Measurements from ENCODE around the gene RGS11. TPM values are rescaled to one million over a fixed set of nuclear protein-coding genes. Genes with fewer than 3 reads are reported as not detected.

RGS11 gene
- total and polyA plus RNA-seq, 10 donors = 0.79 to 5.4 (median 2.2) TPM

GRCh38 chr16:281660-282255 lies 6.0 kb upstream of the RGS11 start:
- intact Hi-C loops (cut with DNase I; ENCODE audit: low total_unique reads) = no loop called here
- Histone ChIP-seq H3K27me3 (replicated peaks in 1 of 7) (peaks cover 4 to 67% (median 31%) of the 10 kb centered on the region in 7 donors), H3K27ac (no peak overlapping the region), H3K9me3 (peaks cover 0 to 8% (median 0%) of the 10 kb centered on the region in 8 donors), H3K4me3 (no peak overlapping the region), H3K4me1 (peaks cover 0 to 25% (median 14%) of the 10 kb centered on the region in 6 donors), H3K36me3 (peaks cover 0 to 12% (median 2%) of the 10 kb centered on the region in 6 donors)
- TF ChIP-seq POLR2AphosphoS5 (IDR thresholded peaks at IDR 0.05) (no peak), POLR2A (IDR thresholded peaks at IDR 0.05) (no peak), CTCF (IDR thresholded peaks at IDR 0.05 in 8 of 11, conservative IDR thresholded peaks at IDR 0.05 in 3 of 11) (no peak)
- 62 to 67% (median 65%) methylated on average over 10 to 25 of the region's 25 CpGs for whole genome bisulfite sequencing, 5 donors
- DNase-seq = no peak

GRCh38 chr16:280991-281659 lies 5.4 kb upstream of the RGS11 start:
- peak overlapping the region in 2 of 8 donors; percentile 10 to 56 for H3K4me3 ChIP-seq
- peaks cover 0 to 8% (median 0%) of the 10 kb centered on the region in 8 donors for H3K9me3 ChIP-seq
- intact Hi-C loops (cut with DNase I; ENCODE audit: low total_unique reads) = no loop called here
- H3K27ac ChIP-seq = no peak overlapping the region
- H3K36me3 ChIP-seq = peaks cover 0 to 6% (median 0%) of the 10 kb centered on the region in 6 donors
- H3K27me3 ChIP-seq (replicated peaks in 1 of 7) = peaks cover 4 to 73% (median 31%) of the 10 kb centered on the region in 7 donors
- peaks cover 0 to 29% (median 15%) of the 10 kb centered on the region in 6 donors for H3K4me1 ChIP-seq
- TF ChIP-seq POLR2AphosphoS5 (IDR thresholded peaks at IDR 0.05) (no peak), CTCF (IDR thresholded peaks at IDR 0.05 in 8 of 11, conservative IDR thresholded peaks at IDR 0.05 in 3 of 11) (no peak), POLR2A (IDR thresholded peaks at IDR 0.05) (no peak)
- no peak for DNase-seq
- WGBS, 5 donors = 38 to 51% (median 47%) methylated on average over 16 to 27 of the region's 27 CpGs

GRCh38 chr16:280552-280951 lies 4.8 kb upstream of the RGS11 start, which contains the start of gene ARHGDIG:
Gene ARHGDIG (plus strand): TSS chr16:280591. CDS start chr16:280681, 90 bp downstream.
- 0 to 2% (median 2%) methylated on average over 14 to 54 of the region's 54 CpGs for WGBS, 5 donors
- intact Hi-C loops (cut with DNase I; ENCODE audit: low total_unique reads) = no loop called here
- DNase-seq = no peak
- peaks cover 0 to 6% (median 0%) of the 10 kb centered on the region in 8 donors for H3K9me3 ChIP-seq
- H3K27ac ChIP-seq = no peak within 1 kb of the TSS
- peak within 1 kb of the TSS in 2 of 8 donors; percentile 10 to 56 for H3K4me3 ChIP-seq
- peaks cover 4 to 79% (median 31%) of the 10 kb centered on the region in 7 donors for H3K27me3 ChIP-seq (replicated peaks in 1 of 7)
- peaks cover 0 to 33% (median 15%) of the 10 kb centered on the region in 6 donors for H3K4me1 ChIP-seq
- H3K36me3 ChIP-seq = peaks cover 0 to 6% (median 0%) of the 10 kb centered on the region in 6 donors
- TF ChIP-seq POLR2A (IDR thresholded peaks at IDR 0.05) = no peak
- TF ChIP-seq CTCF (IDR thresholded peaks at IDR 0.05 in 8 of 11, conservative IDR thresholded peaks at IDR 0.05 in 3 of 11) = no peak
- TF ChIP-seq POLR2AphosphoS5 (IDR thresholded peaks at IDR 0.05) = no peak

GRCh38 chr16:280005-280460 lies 4.3 kb upstream of the RGS11 start:
- H3K4me3 ChIP-seq = peak overlapping the region in 1 of 8 donors; percentile 56
- H3K36me3 ChIP-seq = peaks cover 0 to 6% (median 0%) of the 10 kb centered on the region in 6 donors
- no peak for DNase-seq
- 9 to 46% (median 11%) methylated on average over 7 to 47 of the region's 47 CpGs for whole genome bisulfite sequencing, 5 donors
- H3K4me1 ChIP-seq = peaks cover 0 to 37% (median 19%) of the 10 kb centered on the region in 6 donors
- intact Hi-C loops (cut with DNase I; ENCODE audit: low total_unique reads) = no loop called here
- TF ChIP-seq POLR2A (IDR thresholded peaks at IDR 0.05) (no peak), POLR2AphosphoS5 (IDR thresholded peaks at IDR 0.05) (no peak), CTCF (IDR thresholded peaks at IDR 0.05 in 8 of 11, conservative IDR thresholded peaks at IDR 0.05 in 3 of 11) (no peak)
- H3K9me3 ChIP-seq = peaks cover 0 to 1% (median 0%) of the 10 kb centered on the region in 8 donors
- H3K27ac ChIP-seq = no peak overlapping the region
- H3K27me3 ChIP-seq (replicated peaks in 1 of 7) = peaks cover 4 to 84% (median 35%) of the 10 kb centered on the region in 7 donors
